ENCODE measurements around the gene OR51I1.

DNA sequence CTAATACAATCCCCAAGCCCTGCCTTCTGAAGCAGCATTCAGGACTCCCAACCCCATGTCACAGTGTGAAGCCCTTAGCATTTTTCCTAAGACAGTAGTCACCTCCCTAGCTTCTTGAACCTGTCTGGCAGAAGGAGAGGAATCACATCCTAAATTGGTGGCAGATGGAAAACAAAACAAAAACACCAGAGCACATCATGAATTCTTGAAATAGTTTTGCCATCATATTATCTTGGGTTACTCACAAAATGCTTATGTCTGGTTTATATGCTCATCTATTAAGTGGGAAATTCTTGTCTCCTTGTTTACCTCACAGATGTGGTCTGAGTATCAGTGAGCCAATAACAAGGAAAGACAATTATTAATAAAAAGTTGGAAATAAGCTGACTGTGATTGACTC lies 42.4 kb downstream of the OR51I1 start:
- TF ChIP-seq CTCF (IDR thresholded peaks at IDR 0.05) (no peak), POLR2A (IDR thresholded peaks at IDR 0.05) (no peak)
